IMR-90 (cell line): ENCODE results near the gene ENOX2. TPM values are rescaled to one million over a fixed set of nuclear protein-coding genes. Genes with fewer than 3 reads are reported as not detected.

Experiments
- ATAC-seq: fragments of 200-7000 bp; cut with Tn5 transposase; 2 replicates; pipeline ENCODE4 v1.9.1; 2020; ENCODE audit warnings: low read depth, mild to moderate bottlenecking, moderate library complexity
- BruUV-seq: library from RNA; stranded (reverse); fragments of 400-500 nt; replicated peaks from 2 replicates; lab custom pipeline; 2021; lab: Mats Ljungman, UMichigan
- CTCF ChIA-PET: fragments of 300-600 bp; formaldehyde crosslinking; extraction: SDS; loops from one replicate; lab custom pipeline; 2021; ENCODE audit warnings: antibody characterized with exemption; lab: Yijun Ruan, JAX
- POLR2A ChIA-PET: fragments of 300-600 bp; sonication (Branson Sonifier 250); formaldehyde crosslinking; loops from one replicate; lab custom pipeline; 2022; ENCODE audit warnings: antibody characterized with exemption; ENCODE audit not compliant: unreplicated experiment; lab: Charles Lee
- DNase-seq: peaks from one replicate; pipeline ENCODE4 v3.0.0; 2013
- H2AFZ ChIP-seq: replicated peaks from 2 replicates; pipeline ENCODE3; 2013; ENCODE audit warnings: low read length, mild to moderate bottlenecking; ENCODE audit not compliant: poor library complexity
- H2AK5ac ChIP-seq: 2 replicates; pipeline ENCODE4 v1.6.1; 2013; ENCODE audit warnings: low read depth, low read length, inconsistent platforms
- H2AK9ac ChIP-seq: replicated peaks from 2 replicates; pipeline ENCODE3; 2013; ENCODE audit warnings: mild to moderate bottlenecking, low read depth, low read length, moderate library complexity; ENCODE audit not compliant: poor library complexity
- H2BK120ac ChIP-seq: 2 replicates; pipeline ENCODE4 v1.6.1; 2013; ENCODE audit warnings: low read depth, low read length, inconsistent platforms
- H2BK15ac ChIP-seq: 3 replicates; pipeline ENCODE4 v1.6.1; 2013; ENCODE audit warnings: low read depth, low read length, inconsistent platforms
- H2BK20ac ChIP-seq: 2 replicates; pipeline ENCODE4 v1.6.1; 2013; ENCODE audit warnings: low read depth, mild to moderate bottlenecking, inconsistent platforms, low read length, moderate library complexity
- H2BK5ac ChIP-seq: 2 replicates; pipeline ENCODE4 v1.6.1; 2013; ENCODE audit warnings: mild to moderate bottlenecking, low read depth, low read length, inconsistent platforms; ENCODE audit not compliant: poor library complexity, severe bottlenecking
- H3K14ac ChIP-seq: replicated peaks from 2 replicates; pipeline ENCODE4 v1.6.1; 2013; ENCODE audit warnings: low read depth, low read length, inconsistent platforms
- H3K18ac ChIP-seq: 2 replicates; pipeline ENCODE4 v1.6.1; 2013; ENCODE audit warnings: low read depth, low read length, control low read depth
- H3K23ac ChIP-seq: 2 replicates; pipeline ENCODE4 v1.6.1; 2013; ENCODE audit warnings: low read depth, low read length, inconsistent platforms
- H3K27ac ChIP-seq: 2 replicates; pipeline ENCODE4 v1.5.1; 2013; ENCODE audit warnings: mild to moderate bottlenecking, control low read depth, low read length; ENCODE audit not compliant: insufficient read depth
- H3K27me3 ChIP-seq: 2 replicates; pipeline ENCODE4 v1.6.1; 2013; ENCODE audit warnings: low read length; ENCODE audit not compliant: control insufficient read depth, insufficient read depth
- H3K36me3 ChIP-seq: 2 replicates; pipeline ENCODE4 v1.6.1; 2013; ENCODE audit warnings: low read length, mixed read lengths; ENCODE audit not compliant: control insufficient read depth, insufficient read depth
- H3K4ac ChIP-seq: 2 replicates; pipeline ENCODE4 v1.6.1; 2013; ENCODE audit warnings: low read depth, low read length, inconsistent platforms
- H3K4me1 ChIP-seq: 2 replicates; pipeline ENCODE4 v1.6.1; 2013; ENCODE audit warnings: low read length, mixed read lengths; ENCODE audit not compliant: control insufficient read depth, insufficient read depth
- H3K4me2 ChIP-seq: 2 replicates; pipeline ENCODE4 v1.6.1; 2013; ENCODE audit warnings: low read depth, mild to moderate bottlenecking, control low read depth, low read length, moderate library complexity
- H3K4me3 ChIP-seq: 2 replicates; pipeline ENCODE4 v1.5.1; 2013; ENCODE audit warnings: low read depth, mild to moderate bottlenecking, control low read depth, low read length, moderate library complexity; ENCODE audit not compliant: insufficient read depth
- H3K56ac ChIP-seq: 2 replicates; pipeline ENCODE4 v1.6.1; 2013; ENCODE audit warnings: low read length, inconsistent platforms; ENCODE audit not compliant: insufficient read depth; ENCODE audit errors: extremely low read depth
- H3K79me1 ChIP-seq, 2 experiments: 2 replicates each; pipeline ENCODE4 v1.6.1; 2013; ENCODE audit warnings: low read length in 2 of 2, inconsistent platforms in 1 of 2, low read depth in 1 of 2
- H3K9ac ChIP-seq: 2 replicates; pipeline ENCODE4 v1.6.1; 2013; ENCODE audit warnings: low read depth, low read length, control low read depth
- H3K9me1 ChIP-seq: 2 replicates; pipeline ENCODE4 v1.6.1; 2013; ENCODE audit warnings: low read length, inconsistent platforms; ENCODE audit not compliant: insufficient read depth
- H3K9me3 ChIP-seq: 2 replicates; pipeline ENCODE4 v1.6.1; 2013; ENCODE audit warnings: low read length; ENCODE audit not compliant: control insufficient read depth, insufficient read depth
- H4K20me1 ChIP-seq: 2 replicates; pipeline ENCODE4 v1.6.1; 2013; ENCODE audit warnings: low read length, inconsistent platforms; ENCODE audit not compliant: insufficient read depth
- H4K5ac ChIP-seq: 2 replicates; pipeline ENCODE4 v1.6.1; 2013; ENCODE audit warnings: mild to moderate bottlenecking, low read depth, low read length, control low read depth
- H4K8ac ChIP-seq, 2 experiments: 2 replicates each; pipeline ENCODE4 v1.6.1; 2013; ENCODE audit warnings: low read depth in 2 of 2, low read length in 2 of 2, control low read depth in 1 of 2, inconsistent platforms in 1 of 2
- H4K91ac ChIP-seq: 2 replicates; pipeline ENCODE4 v1.6.1; 2013; ENCODE audit warnings: low read depth, low read length, inconsistent platforms; ENCODE audit not compliant: insufficient read depth
- BHLHE40 ChIP-seq: fragments of 150-350 bp; IDR thresholded peaks from 2 replicates; pipeline ENCODE4 v1.6.1; 2016; ENCODE audit warnings: mild to moderate bottlenecking, low read depth, low read length
- CEBPB ChIP-seq: IDR thresholded peaks from 2 replicates; pipeline ENCODE4 v1.6.1; 2012; ENCODE audit warnings: low read depth, low read length, improper control_type of control experiment
- MAFK ChIP-seq: IDR thresholded peaks from 2 replicates; pipeline ENCODE4 v1.6.1; 2012; ENCODE audit warnings: low read depth, low read length, improper control_type of control experiment
- MXI1 ChIP-seq: IDR thresholded peaks from 2 replicates; pipeline ENCODE4 v1.6.1; 2012; ENCODE audit warnings: low read depth, mild to moderate bottlenecking, low read length, moderate library complexity, borderline replicate concordance
- NFE2L2 ChIP-seq: fragments of 150-350 bp; IDR thresholded peaks from 2 replicates; pipeline ENCODE4 v1.6.1; 2016; ENCODE audit warnings: low read depth, mild to moderate bottlenecking, low read length
- RCOR1 ChIP-seq: IDR thresholded peaks from 2 replicates; pipeline ENCODE4 v1.6.1; 2012; ENCODE audit warnings: mild to moderate bottlenecking, low read length, improper control_type of control experiment; ENCODE audit not compliant: insufficient replicate concordance
- WGBS, 2 experiments: methylation state at CpG; one replicate each; pipeline versions ENCODE4 v1.1.5 to v1.1.7; 2013; ENCODE audit warnings: missing lambda C conversion rate in 2 of 2; ENCODE audit not compliant: insufficient read length in 1 of 2; ENCODE audit errors: extremely low coverage in 2 of 2; 5-methylcytosine and 5-hydroxymethylcytosine counted together
- dilution Hi-C: fragments of 300-500 bp; cut with HindIII; formaldehyde crosslinking; loops from one replicate; pipeline ENCODE4 v1.14.3; 2018; ENCODE audit warnings: low sequenced_read_pairs; ENCODE audit not compliant: unreplicated experiment
- in situ Hi-C: fragments of 300-500 bp; cut with MboI; formaldehyde crosslinking; loops from 3 replicates; pipeline ENCODE4 v1.14.3; 2019; ENCODE audit warnings: low sequenced_read_pairs, inconsistent platforms, mixed read lengths
- intact Hi-C: fragments of 100-400 bp; cut with micrococcal nuclease; formaldehyde crosslinking; loops from 2 replicates; pipeline ENCODE4 v1.10.0; 2022
- polyA plus RNA-seq, 3 experiments: library from polyadenylated mRNA; depleted of rRNA; stranded (reverse); fragments of >200 nt; gene quantifications; 2 replicates each; pipeline ENCODE4 v1.2.3, GENCODE V29; 2012; ENCODE audit warnings: low replicate concordance in 1 of 3
- total RNA-seq: library from RNA; depleted of rRNA; stranded (reverse); fragments of >200 nt; gene quantifications from 2 replicates; pipeline ENCODE4 v1.2.3, GENCODE V29; 2012
- TF ChIP-seq, protein P1 (sequence below): conservative IDR thresholded peaks from 2 replicates; pipeline ENCODE4 v1.5.1; 2012; ENCODE audit warnings: mild to moderate bottlenecking, low read depth, low read length, improper control_type of control experiment
- TF ChIP-seq, protein P2 (sequence below): fragments of 150-350 bp; IDR thresholded peaks from 2 replicates; pipeline ENCODE4 v1.6.1; 2016; ENCODE audit warnings: low read depth, mild to moderate bottlenecking, low read length, moderate library complexity, borderline replicate concordance

ENOX2 gene
- total and polyA plus RNA-seq, 2 of the 4 experiments (the other 2 are of a cell fraction) = 6.3 to 11.8 TPM

DNA sequence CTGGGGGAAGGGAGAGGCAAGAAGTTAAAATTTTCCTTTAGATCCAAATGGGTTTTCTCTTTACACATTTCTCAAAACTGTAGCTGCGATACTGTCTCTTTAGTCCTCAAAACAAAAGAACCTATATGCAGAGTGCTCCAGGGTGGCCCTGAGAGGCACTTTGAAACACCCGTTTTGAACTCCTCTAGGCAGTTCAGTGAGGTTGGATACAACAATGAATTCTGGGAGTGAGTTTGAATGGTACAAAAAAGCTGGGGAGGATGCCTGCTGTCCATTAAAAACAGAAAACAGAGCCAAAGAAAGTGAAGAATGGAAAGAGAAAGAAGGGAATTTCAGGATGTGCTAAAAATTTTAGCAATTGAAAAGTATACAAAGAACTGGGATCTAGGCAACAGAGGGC is 23.1 kb downstream of the ENOX2 start:
- DNase-seq (no peak), ATAC-seq (no peak)
- Histone ChIP-seq H3K36me3 (no peaks in the 10 kb centered on the region), H2BK20ac (no peak overlapping the region), H2AK9ac (no peak overlapping the region), H3K14ac (no peak overlapping the region), H3K79me1 (no peaks in the 10 kb centered on the region), H3K4me1 (no peaks in the 10 kb centered on the region), H3K56ac (no peak overlapping the region), H3K27me3 (no peaks in the 10 kb centered on the region; the same call in 1 of the 2 replicates), H3K9me1 (no peaks in the 10 kb centered on the region; the same call in 1 of the 2 replicates), H2AFZ (no peak overlapping the region), H4K20me1 (no peaks in the 10 kb centered on the region), H3K9ac (no peak overlapping the region), H3K27ac (no peak overlapping the region), H3K4ac (no peak overlapping the region), H3K9me3 (no peaks in the 10 kb centered on the region), H2BK5ac (no peak overlapping the region), H4K8ac (no peak overlapping the region), H3K4me2 (no peak overlapping the region), H4K5ac (no peak overlapping the region), H3K18ac (no peak overlapping the region), H2BK15ac (no peak overlapping the region), H4K91ac (no peak overlapping the region), H3K4me3 (no peak overlapping the region), H2BK120ac (no peak overlapping the region), H2AK5ac (no peak overlapping the region), H3K23ac (no peak overlapping the region)
- intact Hi-C loops (no loop called here), dilution Hi-C loops (no loop called here), in situ Hi-C loops (no loop called here)
- ChIA-PET CTCF (no interaction called here), POLR2A (no interaction called here)
- TF ChIP-seq, protein P1, sequence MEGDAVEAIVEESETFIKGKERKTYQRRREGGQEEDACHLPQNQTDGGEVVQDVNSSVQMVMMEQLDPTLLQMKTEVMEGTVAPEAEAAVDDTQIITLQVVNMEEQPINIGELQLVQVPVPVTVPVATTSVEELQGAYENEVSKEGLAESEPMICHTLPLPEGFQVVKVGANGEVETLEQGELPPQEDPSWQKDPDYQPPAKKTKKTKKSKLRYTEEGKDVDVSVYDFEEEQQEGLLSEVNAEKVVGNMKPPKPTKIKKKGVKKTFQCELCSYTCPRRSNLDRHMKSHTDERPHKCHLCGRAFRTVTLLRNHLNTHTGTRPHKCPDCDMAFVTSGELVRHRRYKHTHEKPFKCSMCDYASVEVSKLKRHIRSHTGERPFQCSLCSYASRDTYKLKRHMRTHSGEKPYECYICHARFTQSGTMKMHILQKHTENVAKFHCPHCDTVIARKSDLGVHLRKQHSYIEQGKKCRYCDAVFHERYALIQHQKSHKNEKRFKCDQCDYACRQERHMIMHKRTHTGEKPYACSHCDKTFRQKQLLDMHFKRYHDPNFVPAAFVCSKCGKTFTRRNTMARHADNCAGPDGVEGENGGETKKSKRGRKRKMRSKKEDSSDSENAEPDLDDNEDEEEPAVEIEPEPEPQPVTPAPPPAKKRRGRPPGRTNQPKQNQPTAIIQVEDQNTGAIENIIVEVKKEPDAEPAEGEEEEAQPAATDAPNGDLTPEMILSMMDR = no peak
- TF ChIP-seq, protein P2, sequence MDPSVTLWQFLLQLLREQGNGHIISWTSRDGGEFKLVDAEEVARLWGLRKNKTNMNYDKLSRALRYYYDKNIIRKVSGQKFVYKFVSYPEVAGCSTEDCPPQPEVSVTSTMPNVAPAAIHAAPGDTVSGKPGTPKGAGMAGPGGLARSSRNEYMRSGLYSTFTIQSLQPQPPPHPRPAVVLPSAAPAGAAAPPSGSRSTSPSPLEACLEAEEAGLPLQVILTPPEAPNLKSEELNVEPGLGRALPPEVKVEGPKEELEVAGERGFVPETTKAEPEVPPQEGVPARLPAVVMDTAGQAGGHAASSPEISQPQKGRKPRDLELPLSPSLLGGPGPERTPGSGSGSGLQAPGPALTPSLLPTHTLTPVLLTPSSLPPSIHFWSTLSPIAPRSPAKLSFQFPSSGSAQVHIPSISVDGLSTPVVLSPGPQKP = no peak
- TF ChIP-seq NFE2L2 = no peak
- no peak for TF ChIP-seq MXI1
- no peak for TF ChIP-seq RCOR1
- TF ChIP-seq MAFK = no peak
- TF ChIP-seq CEBPB = no peak
- no peak for TF ChIP-seq BHLHE40
- BruUV-seq = no TSS peak
- no CpG with 5 or more reads among the region's 2 CpGs for WGBS, 2 experiments
